CD4-positive, CD25-positive, alpha-beta regulatory T cell (primary cell): ENCODE data around the gene CTRB1. TPM values are rescaled to one million over a fixed set of nuclear protein-coding genes. Genes with fewer than 3 reads are reported as not detected.

Experiments used
- ATAC-seq, 2 donors: fragments of 150-1000 bp; cut with Tn5 transposase; one replicate each; pipeline ENCODE4 v1.10.0; 2021; ENCODE audit warnings: low read depth in 2 of 2, moderate number of reproducible peaks in 2 of 2, moderate library complexity in 1 of 2
- DNase-seq, 3 donors: peaks; one replicate each; pipeline versions ENCODE4 v3.0.0 to v3.0.0-alpha.2; 2012 to 2022; ENCODE audit warnings: mixed read lengths in 1 of 3
- H3K27ac ChIP-seq: one replicate; pipeline ENCODE4 v1.7.0; 2013; ENCODE audit warnings: mild to moderate bottlenecking, low read length; ENCODE audit not compliant: insufficient read depth, poor library complexity, severe bottlenecking
- H3K27me3 ChIP-seq: one replicate; pipeline ENCODE4 v1.7.0; 2013; ENCODE audit warnings: low read length; ENCODE audit not compliant: control insufficient read depth, insufficient read depth
- H3K36me3 ChIP-seq: one replicate; pipeline ENCODE4 v1.7.0; 2013; ENCODE audit warnings: mild to moderate bottlenecking, low read length, moderate library complexity; ENCODE audit not compliant: control insufficient read depth, insufficient read depth
- H3K4me1 ChIP-seq: 2 replicates; pipeline ENCODE4 v1.7.0; 2013; ENCODE audit warnings: mild to moderate bottlenecking, low read length; ENCODE audit not compliant: insufficient read depth, control insufficient read depth, poor library complexity, severe bottlenecking
- H3K4me3 ChIP-seq: one replicate; pipeline ENCODE4 v1.7.0; 2013; ENCODE audit warnings: low read depth, mild to moderate bottlenecking, low read length, moderate library complexity
- H3K9me3 ChIP-seq, 2 experiments: 1 replicate in 1 of 2; 2 replicates in 1 of 2; pipeline ENCODE4 v1.7.0; 2013; ENCODE audit warnings: low read length in 2 of 2, mild to moderate bottlenecking in 1 of 2, moderate library complexity in 1 of 2; ENCODE audit not compliant: control insufficient read depth in 2 of 2
- H3K27ac Mint-ChIP-seq, 3 donors: one replicate each; pipeline ENCODE4 v1.8.0; 2020 to 2022; ENCODE audit warnings: mild to moderate bottlenecking in 3 of 3, mixed read lengths in 3 of 3, moderate library complexity in 2 of 3
- H3K27me3 Mint-ChIP-seq: one replicate; pipeline ENCODE4 v1.8.0; 2022; ENCODE audit warnings: mild to moderate bottlenecking, mixed read lengths
- H3K36me3 Mint-ChIP-seq: one replicate; pipeline ENCODE4 v1.8.0; 2020; ENCODE audit warnings: mixed read lengths
- H3K4me1 Mint-ChIP-seq, 4 donors: one replicate each; pipeline ENCODE4 v1.8.0; 2020 to 2022; ENCODE audit warnings: mixed read lengths in 4 of 4, mild to moderate bottlenecking in 1 of 4
- H3K4me3 Mint-ChIP-seq, 4 donors: one replicate each; pipeline ENCODE4 v1.8.0; 2020 to 2022; ENCODE audit warnings: mild to moderate bottlenecking in 4 of 4, mixed read lengths in 4 of 4, moderate library complexity in 3 of 4
- H3K9me3 Mint-ChIP-seq, 7 donors: one replicate each; pipeline ENCODE4 v1.8.0; 2020 to 2022; ENCODE audit warnings: mixed read lengths in 7 of 7, mild to moderate bottlenecking in 3 of 7, moderate library complexity in 2 of 7
- polyA plus RNA-seq, 4 donors: library from polyadenylated mRNA; unstranded; fragments of 300-500 nt; fragmentation: Illumina TruSeq; gene quantifications; one replicate each; pipeline ENCODE4 v1.2.3, GENCODE V29; 2021
- total RNA-seq: library from RNA; stranded (reverse); gene quantifications from one replicate; pipeline ENCODE4 v1.2.3, GENCODE V29; 2022

The CTRB1 gene
- total and polyA plus RNA-seq, 5 donors from 2014 or later = not detected

- no peaks in the 10 kb centered on the region for H3K27me3 ChIP-seq
- no peak overlapping the region for H3K4me3 Mint-ChIP-seq
- no peaks in the 10 kb centered on the region for H3K36me3 Mint-ChIP-seq
Measured at GRCh38 chr16:75258807-75259141, 40.0 kb downstream of the CTRB1 start.

GRCh38 chr16:75260851-75261589 lies 42.2 kb downstream of the CTRB1 start:
- peaks cover 3% of the 10 kb centered on the region for H3K27me3 ChIP-seq
- no peak overlapping the region for H3K27ac ChIP-seq
- H3K4me3 ChIP-seq = no peak overlapping the region
- Mint-ChIP-seq H3K27me3 (peaks cover 42% of the 10 kb centered on the region), H3K4me1 (peaks cover 0 to 8% (median 4%) of the 10 kb centered on the region in 4 donors), H3K4me3 (no peak overlapping the region), H3K27ac (no peak overlapping the region), H3K9me3 (peaks cover 0 to 2% (median 0%) of the 10 kb centered on the region in 7 donors), H3K36me3 (no peaks in the 10 kb centered on the region)
- no peaks in the 10 kb centered on the region for H3K36me3 ChIP-seq
- ATAC-seq = no peak
- H3K4me1 ChIP-seq = peaks cover 11% of the 10 kb centered on the region
- H3K9me3 ChIP-seq = no peaks in the 10 kb centered on the region
- DNase-seq = no peak

More at GRCh38 chr16:75258807-75259141, 40.0 kb downstream of the CTRB1 start:
- Mint-ChIP-seq H3K27ac (no peak overlapping the region), H3K9me3 (peaks cover 0 to 2% (median 0%) of the 10 kb centered on the region in 7 donors), H3K27me3 (peaks cover 36% of the 10 kb centered on the region), H3K4me1 (no peaks in the 10 kb centered on the region)
- H3K4me3 ChIP-seq = no peak overlapping the region
- no peaks in the 10 kb centered on the region for H3K36me3 ChIP-seq
- H3K9me3 ChIP-seq = no peaks in the 10 kb centered on the region
- no peak for ATAC-seq
- no peak for DNase-seq
- H3K27ac ChIP-seq = no peak overlapping the region
- H3K4me1 ChIP-seq = no peaks in the 10 kb centered on the region

GRCh38 chr16:75261590-75262078 lies 42.8 kb downstream of the CTRB1 start:
- peaks cover 48% of the 10 kb centered on the region for H3K27me3 Mint-ChIP-seq
- DNase-seq (no peak), ATAC-seq (no peak)
- Histone ChIP-seq H3K4me1 (peaks cover 14% of the 10 kb centered on the region), H3K9me3 (no peaks in the 10 kb centered on the region), H3K36me3 (no peaks in the 10 kb centered on the region), H3K4me3 (no peak overlapping the region), H3K27ac (no peak overlapping the region), H3K27me3 (peaks cover 3% of the 10 kb centered on the region)
- no peak overlapping the region for H3K27ac Mint-ChIP-seq
- no peaks in the 10 kb centered on the region for H3K36me3 Mint-ChIP-seq
- peaks cover 0 to 2% (median 0%) of the 10 kb centered on the region in 7 donors for H3K9me3 Mint-ChIP-seq
- peaks cover 0 to 12% (median 4%) of the 10 kb centered on the region in 4 donors for H3K4me1 Mint-ChIP-seq
- H3K4me3 Mint-ChIP-seq = peak overlapping the region in 1 of 4 donors; percentile 48

- Mint-ChIP-seq H3K27me3 (peaks cover 52% of the 10 kb centered on the region), H3K4me1 (peaks cover 0 to 12% (median 4%) of the 10 kb centered on the region in 4 donors), H3K36me3 (no peaks in the 10 kb centered on the region), H3K9me3 (peaks cover 0 to 2% (median 0%) of the 10 kb centered on the region in 7 donors), H3K4me3 (peak overlapping the region in 2 of 4 donors; percentile 27 to 48), H3K27ac (no peak overlapping the region)
- peaks cover 3% of the 10 kb centered on the region for H3K27me3 ChIP-seq
- ATAC-seq = no peak
- peaks cover 14% of the 10 kb centered on the region for H3K4me1 ChIP-seq
- H3K4me3 ChIP-seq = no peak overlapping the region
- no peaks in the 10 kb centered on the region for H3K9me3 ChIP-seq
- H3K27ac ChIP-seq = no peak overlapping the region
- H3K36me3 ChIP-seq = no peaks in the 10 kb centered on the region
- no peak for DNase-seq
Measured at GRCh38 chr16:75262104-75262799, 43.5 kb downstream of the CTRB1 start.

GRCh38 chr16:75262800-75263127 lies 44.0 kb downstream of the CTRB1 start:
- no peak overlapping the region for H3K27ac ChIP-seq
- Mint-ChIP-seq H3K36me3 (no peaks in the 10 kb centered on the region), H3K27me3 (peaks cover 57% of the 10 kb centered on the region), H3K27ac (peak overlapping the region in 1 of 3 donors; percentile 60), H3K9me3 (peaks cover 0 to 2% (median 0%) of the 10 kb centered on the region in 7 donors), H3K4me1 (peaks cover 0 to 12% (median 4%) of the 10 kb centered on the region in 4 donors), H3K4me3 (peak overlapping the region in 2 of 4 donors; percentile 13 to 32)
- no peak for ATAC-seq
- H3K4me1 ChIP-seq = peaks cover 14% of the 10 kb centered on the region
- DNase-seq = no peak
- no peaks in the 10 kb centered on the region for H3K36me3 ChIP-seq
- no peak overlapping the region for H3K4me3 ChIP-seq
- no peaks in the 10 kb centered on the region for H3K9me3 ChIP-seq
- H3K27me3 ChIP-seq = peaks cover 3% of the 10 kb centered on the region

- Mint-ChIP-seq H3K36me3 (no peaks in the 10 kb centered on the region), H3K9me3 (peaks cover 0 to 2% (median 0%) of the 10 kb centered on the region in 7 donors), H3K27ac (peak overlapping the region in 1 of 3 donors; percentile 48), H3K4me1 (peaks cover 0 to 12% (median 4%) of the 10 kb centered on the region in 4 donors), H3K4me3 (peak overlapping the region in 2 of 4 donors; percentile 50 to 62), H3K27me3 (peaks cover 57% of the 10 kb centered on the region)
- no peak overlapping the region for H3K4me3 ChIP-seq
- no peak for ATAC-seq
- no peak for DNase-seq
- no peaks in the 10 kb centered on the region for H3K9me3 ChIP-seq
- peaks cover 14% of the 10 kb centered on the region for H3K4me1 ChIP-seq
- no peak overlapping the region for H3K27ac ChIP-seq
- peaks cover 3% of the 10 kb centered on the region for H3K27me3 ChIP-seq
- no peaks in the 10 kb centered on the region for H3K36me3 ChIP-seq
Measured at GRCh38 chr16:75263291-75263962, 44.6 kb downstream of the CTRB1 start.

GRCh38 chr16:75263963-75264445 lies 45.2 kb downstream of the CTRB1 start:
- no peak overlapping the region for H3K27ac Mint-ChIP-seq
- ATAC-seq = no peak
- DNase-seq = no peak
- H3K9me3 Mint-ChIP-seq = peaks cover 0 to 2% (median 0%) of the 10 kb centered on the region in 7 donors
- peaks cover 14% of the 10 kb centered on the region for H3K4me1 ChIP-seq
- peaks cover 0 to 12% (median 4%) of the 10 kb centered on the region in 4 donors for H3K4me1 Mint-ChIP-seq
- no peak overlapping the region for H3K4me3 ChIP-seq
- H3K9me3 ChIP-seq = no peaks in the 10 kb centered on the region
- H3K27me3 ChIP-seq = peaks cover 3% of the 10 kb centered on the region
- H3K27me3 Mint-ChIP-seq = peaks cover 57% of the 10 kb centered on the region
- H3K36me3 Mint-ChIP-seq = no peaks in the 10 kb centered on the region
- H3K4me3 Mint-ChIP-seq = peak overlapping the region; percentile 68 to 90 (median 76)
- H3K36me3 ChIP-seq = no peaks in the 10 kb centered on the region
- H3K27ac ChIP-seq = no peak overlapping the region
